HFF-Myc (cell line): ENCODE measurements around the gene NSFL1C.

Experiments used
- DNase-seq: peaks from one replicate; pipeline ENCODE4 v3.0.0-alpha.2; 2011; ENCODE audit warnings: low read depth; ENCODE audit errors: extremely low read depth
- H3K4me3 ChIP-seq: replicated peaks from 2 replicates; pipeline ENCODE4 v1.5.1; 2011; ENCODE audit warnings: low read depth, mild to moderate bottlenecking, control low read depth, low read length
- TF ChIP-seq, protein P1 (sequence below): IDR thresholded peaks from 2 replicates; pipeline ENCODE4 v1.5.1; 2012; ENCODE audit warnings: mild to moderate bottlenecking, low read depth, low read length, control low read depth; ENCODE audit errors: missing control alignments

NSFL1C gene

GRCh38 chr20:1468117-1468624, 1.5 kb upstream of the NSFL1C start:
- H3K4me3 ChIP-seq: no peak overlapping the region
- no peak for DNase-seq
- TF ChIP-seq, protein P1, sequence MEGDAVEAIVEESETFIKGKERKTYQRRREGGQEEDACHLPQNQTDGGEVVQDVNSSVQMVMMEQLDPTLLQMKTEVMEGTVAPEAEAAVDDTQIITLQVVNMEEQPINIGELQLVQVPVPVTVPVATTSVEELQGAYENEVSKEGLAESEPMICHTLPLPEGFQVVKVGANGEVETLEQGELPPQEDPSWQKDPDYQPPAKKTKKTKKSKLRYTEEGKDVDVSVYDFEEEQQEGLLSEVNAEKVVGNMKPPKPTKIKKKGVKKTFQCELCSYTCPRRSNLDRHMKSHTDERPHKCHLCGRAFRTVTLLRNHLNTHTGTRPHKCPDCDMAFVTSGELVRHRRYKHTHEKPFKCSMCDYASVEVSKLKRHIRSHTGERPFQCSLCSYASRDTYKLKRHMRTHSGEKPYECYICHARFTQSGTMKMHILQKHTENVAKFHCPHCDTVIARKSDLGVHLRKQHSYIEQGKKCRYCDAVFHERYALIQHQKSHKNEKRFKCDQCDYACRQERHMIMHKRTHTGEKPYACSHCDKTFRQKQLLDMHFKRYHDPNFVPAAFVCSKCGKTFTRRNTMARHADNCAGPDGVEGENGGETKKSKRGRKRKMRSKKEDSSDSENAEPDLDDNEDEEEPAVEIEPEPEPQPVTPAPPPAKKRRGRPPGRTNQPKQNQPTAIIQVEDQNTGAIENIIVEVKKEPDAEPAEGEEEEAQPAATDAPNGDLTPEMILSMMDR: no peak

GRCh38 chr20:1467355-1468116, 887 bp upstream of the NSFL1C start:
- TF ChIP-seq, protein P1: no peak
- DNase-seq: no peak
- H3K4me3 ChIP-seq: no peak overlapping the region; the same call in 1 of the 2 replicates

GRCh38 chr20:1467082-1467354, 369 bp upstream of the NSFL1C start:
- DNase-seq: no peak
- TF ChIP-seq, protein P1: no peak
- H3K4me3 ChIP-seq: peak overlapping the region; percentile 18

- TF ChIP-seq, protein P1: no peak
- H3K4me3 ChIP-seq: peak overlapping the region; percentile 89
- no peak for DNase-seq
Measured at GRCh38 chr20:1465470-1466210, 1.0 kb downstream of the NSFL1C start.

DNA sequence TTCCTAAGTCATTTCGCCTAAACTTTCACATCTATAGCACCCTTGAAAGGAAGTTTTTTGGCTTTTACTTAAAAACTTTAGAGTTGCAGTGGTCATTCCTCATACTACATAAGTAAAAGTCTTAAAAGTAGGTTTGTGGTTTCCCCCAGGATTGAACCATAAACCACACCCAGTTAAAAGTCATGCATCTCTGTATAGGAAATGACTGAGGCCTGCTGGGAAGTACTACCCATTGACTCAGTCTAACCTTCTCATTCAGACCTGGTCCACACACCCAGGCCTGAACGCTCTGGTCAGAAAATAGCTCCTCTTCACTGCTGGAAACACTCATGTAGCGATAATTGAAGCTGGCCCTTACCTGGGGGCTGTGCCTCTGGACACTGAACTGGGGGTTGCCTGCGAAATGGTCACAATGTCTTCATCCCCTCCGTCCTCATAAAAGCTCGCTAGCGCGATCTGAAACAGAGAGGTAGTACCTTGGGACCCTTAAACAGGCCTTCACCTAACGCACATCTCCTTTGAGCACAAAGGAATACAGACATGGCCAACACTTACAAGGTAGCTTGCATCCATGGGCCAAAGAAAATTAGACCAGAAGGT, 2.6 kb downstream of the NSFL1C start:
- no peak overlapping the region for H3K4me3 ChIP-seq
- DNase-seq: no peak
- TF ChIP-seq, protein P1: no peak

- no peak overlapping the region for H3K4me3 ChIP-seq
- TF ChIP-seq, protein P1: no peak
- no peak for DNase-seq
Measured at GRCh38 chr20:1462834-1463233, 3.8 kb downstream of the NSFL1C start.
